GM12891 (cell line): ENCODE results near the gene PTGR3.

ENCODE experiments used
- DNase-seq: peaks from one replicate; pipeline ENCODE4 v3.0.0; 2011; ENCODE audit warnings: low spot score; ENCODE audit not compliant: insufficient read length
- FAIRE-seq: peaks from 2 replicates; lab custom pipeline; 2011; peaks lifted over from hg19 to GRCh38; lab: Jason Lieb, UNC
- PAX5 ChIP-seq: IDR thresholded peaks from 2 replicates; pipeline ENCODE4 v1.6.1; 2011; ENCODE audit warnings: low read length, moderate library complexity, mild to moderate bottlenecking; ENCODE audit not compliant: insufficient read depth, severe bottlenecking
- POLR2A ChIP-seq: IDR thresholded peaks from 2 replicates; pipeline ENCODE4 v1.6.1; 2011; ENCODE audit warnings: low read depth, low read length, control low read depth
- POLR2AphosphoS5 ChIP-seq: IDR thresholded peaks from 2 replicates; pipeline ENCODE4 v1.6.1; 2011; ENCODE audit warnings: low read depth, low read length, control low read depth
- POU2F2 ChIP-seq: IDR thresholded peaks from 2 replicates; pipeline ENCODE4 v1.6.1; 2011; ENCODE audit warnings: low read depth, mild to moderate bottlenecking, control low read depth, low read length, moderate library complexity
- SPI1 ChIP-seq: IDR thresholded peaks from 2 replicates; pipeline ENCODE4 v1.6.1; 2011; ENCODE audit warnings: low read depth, low read length, control low read depth
- TAF1 ChIP-seq: IDR thresholded peaks from 2 replicates; pipeline ENCODE4 v1.6.1; 2011; ENCODE audit warnings: low read depth, low read length, control low read depth

The PTGR3 gene

GRCh38 chr18:75183524-75183923 lies 25.4 kb downstream of the PTGR3 start:
- DNase-seq (no peak), FAIRE-seq (no peak)
- TF ChIP-seq TAF1: no peak

- DNase-seq: no peak
- FAIRE-seq: no peak
- TF ChIP-seq POLR2AphosphoS5: no peak
Measured at GRCh38 chr18:75179819-75180600, 28.9 kb downstream of the PTGR3 start.

- no peak for FAIRE-seq
Measured at GRCh38 chr18:75178376-75178775, 30.6 kb downstream of the PTGR3 start.

DNA sequence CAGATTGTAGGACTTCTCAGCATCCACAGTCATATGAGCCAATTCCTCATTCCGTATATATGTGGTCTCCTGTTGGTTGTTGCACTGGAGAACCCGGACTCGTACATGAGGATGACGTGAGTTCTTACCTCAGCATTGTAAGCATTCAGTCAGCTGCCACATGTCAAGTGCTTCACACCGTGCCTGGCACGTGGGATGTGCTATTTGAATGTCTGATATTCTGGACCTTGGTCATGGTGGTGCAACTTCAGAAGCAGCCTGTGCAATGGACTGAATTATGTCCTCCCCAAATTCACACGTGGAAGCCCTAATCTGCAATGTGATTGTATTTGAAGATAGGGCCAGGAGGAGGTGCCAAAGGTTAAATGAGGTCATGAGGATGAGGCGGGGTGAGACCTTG lies 32.1 kb downstream of the PTGR3 start:
- TF ChIP-seq PAX5 (no peak), POLR2AphosphoS5 (no peak), POU2F2 (no peak), TAF1 (no peak), SPI1 (no peak), POLR2A (no peak)
- DNase-seq: no peak
- no peak for FAIRE-seq

More at GRCh38 chr18:75178376-75178775, 30.6 kb downstream of the PTGR3 start:
- no peak for DNase-seq
- TF ChIP-seq POLR2AphosphoS5: no peak
- TF ChIP-seq POU2F2: no peak
- no peak for TF ChIP-seq PAX5
- no peak for TF ChIP-seq TAF1
- no peak for TF ChIP-seq SPI1
- TF ChIP-seq POLR2A: no peak

- FAIRE-seq (peak; percentile 51), DNase-seq (no peak)
- no peak for TF ChIP-seq POU2F2
- TF ChIP-seq SPI1: peak; percentile 67
Measured at GRCh38 chr18:75173738-75174137, 35.2 kb downstream of the PTGR3 start.

DNA sequence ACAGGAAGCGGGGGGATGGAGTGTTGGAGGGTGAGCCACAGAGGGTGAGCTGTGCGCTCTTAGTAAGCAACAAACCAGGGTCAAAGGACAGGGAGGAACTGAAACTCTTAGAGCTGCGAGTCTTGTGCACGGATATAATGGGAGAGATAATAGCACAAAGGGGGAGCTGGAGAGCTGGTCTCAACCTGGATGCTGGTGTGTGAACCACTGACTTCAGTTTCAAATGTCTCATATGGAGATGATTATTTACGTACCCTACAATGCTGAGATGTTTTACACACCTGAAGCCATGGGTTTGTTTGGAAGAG lies 35.9 kb downstream of the PTGR3 start:
- DNase-seq (peak; percentile 77), FAIRE-seq (peak; percentile 93)
- TF ChIP-seq POLR2A: no peak
- peak; percentile 100 for TF ChIP-seq SPI1
- no peak for TF ChIP-seq TAF1
- peak; percentile 60; the same call in 1 of the 2 replicates for TF ChIP-seq POU2F2

GRCh38 chr18:75172299-75173124 lies 36.4 kb downstream of the PTGR3 start:
- peak; percentile 13 for FAIRE-seq
- TF ChIP-seq TAF1 (no peak), POLR2AphosphoS5 (no peak)

GRCh38 chr18:75170916-75171315 lies 38.0 kb downstream of the PTGR3 start:
- FAIRE-seq (no peak), DNase-seq (no peak)
- TF ChIP-seq POU2F2 (no peak), PAX5 (no peak)

More at GRCh38 chr18:75172299-75173124, 36.4 kb downstream of the PTGR3 start:
- no peak for DNase-seq

- FAIRE-seq (no peak), DNase-seq (no peak)
- no peak for TF ChIP-seq POLR2AphosphoS5
- TF ChIP-seq PAX5: no peak
- no peak for TF ChIP-seq SPI1
- TF ChIP-seq POU2F2: no peak
- no peak for TF ChIP-seq TAF1
- TF ChIP-seq POLR2A: no peak
Measured at GRCh38 chr18:75170022-75170789, 38.7 kb downstream of the PTGR3 start.

GRCh38 chr18:75169411-75169810 lies 39.5 kb downstream of the PTGR3 start:
- TF ChIP-seq PAX5 (no peak), POU2F2 (no peak), SPI1 (no peak), POLR2A (no peak), POLR2AphosphoS5 (no peak), TAF1 (no peak)
- DNase-seq: no peak
- FAIRE-seq: no peak
